ENCODE results near the gene CCDC40.
"Not testable (repeated sequence)": the region's sequence is repeated elsewhere in the genome, so short reads cannot be mapped to it uniquely, and the experiment has no call there.

Gene CCDC40

DNA sequence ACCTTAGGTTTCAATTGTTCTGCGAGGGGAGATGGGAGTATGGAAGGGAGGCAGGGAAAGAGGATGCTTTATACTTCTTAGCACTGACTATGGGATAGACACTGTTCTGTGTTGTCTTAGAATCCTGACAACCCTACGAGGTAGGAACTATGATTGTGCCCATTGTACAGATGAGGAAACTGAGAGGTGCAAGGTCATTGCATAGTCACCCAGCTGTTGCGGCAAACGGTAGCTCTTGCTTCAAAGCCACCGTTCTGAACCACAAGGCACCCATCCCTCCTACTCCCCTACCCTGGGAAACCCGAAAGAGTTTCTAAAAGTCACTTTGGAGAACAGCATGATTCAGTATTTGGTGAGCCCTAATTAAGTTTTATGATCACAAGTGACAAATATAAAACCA lies 7.5 kb downstream of the CCDC40 start:
- no peak for DNase-seq (ENCODE audit: low read depth in 2 of 3, low spot score in 1 of 3)

DNA sequence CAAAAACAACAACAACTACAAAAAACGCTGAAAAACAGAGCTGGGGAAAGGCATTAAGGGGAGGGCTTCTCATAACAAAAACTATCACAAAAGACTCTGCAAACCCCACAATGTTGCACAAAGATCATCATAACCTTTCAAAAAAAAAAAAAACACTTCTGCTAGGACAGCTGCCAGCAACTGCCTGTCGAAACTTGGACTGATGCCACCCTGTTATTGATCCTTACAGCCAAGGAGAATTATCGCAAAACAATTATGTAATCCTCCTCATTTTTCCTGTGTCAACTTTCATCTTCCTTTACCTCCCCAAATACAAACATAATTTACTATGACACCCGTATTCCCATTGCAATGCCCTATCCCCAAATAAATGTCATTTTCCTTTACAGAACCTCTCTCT lies 9.3 kb downstream of the CCDC40 start:
- no peak for DNase-seq (ENCODE audit: low read depth in 2 of 3, low spot score in 1 of 3)

DNA sequence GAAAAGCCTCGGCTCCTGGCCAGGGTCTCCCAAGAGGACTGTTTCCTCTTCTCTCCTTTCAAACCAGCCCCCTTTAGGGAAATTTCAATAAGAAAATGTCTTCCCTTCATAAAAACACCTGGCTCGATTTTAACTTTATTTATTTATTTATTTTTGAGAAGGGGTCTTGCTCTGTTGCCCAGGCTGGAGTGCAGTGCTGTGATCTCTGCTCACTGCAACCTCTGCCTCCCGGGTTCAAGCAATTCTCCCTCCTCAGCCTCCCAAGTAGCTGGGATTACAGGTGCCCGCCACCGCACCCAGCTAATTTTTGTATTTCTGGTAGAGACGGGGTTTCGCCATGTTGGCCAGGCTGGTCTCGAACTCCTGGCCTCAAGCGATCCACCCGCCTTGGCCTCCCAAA lies 10.3 kb downstream of the CCDC40 start:
- not testable (repeated sequence) for DNase-seq (ENCODE audit: low read depth in 2 of 3, low spot score in 1 of 3)

- no peak for DNase-seq (ENCODE audit: low read depth in 2 of 3, low spot score in 1 of 3)
Measured at GRCh38 chr17:80047176-80047575, 10.7 kb downstream of the CCDC40 start.

- no peak for DNase-seq (ENCODE audit: low read depth in 2 of 3, low spot score in 1 of 3)
Measured at GRCh38 chr17:80049986-80050385, 13.5 kb downstream of the CCDC40 start.

- DNase-seq (ENCODE audit: low read depth in 2 of 3, low spot score in 1 of 3): no peak
Measured at GRCh38 chr17:80050706-80051105, 14.3 kb downstream of the CCDC40 start.

GRCh38 chr17:80051681-80052080 lies 15.2 kb downstream of the CCDC40 start:
- DNase-seq (ENCODE audit: low read depth in 2 of 3, low spot score in 1 of 3): no peak

DNA sequence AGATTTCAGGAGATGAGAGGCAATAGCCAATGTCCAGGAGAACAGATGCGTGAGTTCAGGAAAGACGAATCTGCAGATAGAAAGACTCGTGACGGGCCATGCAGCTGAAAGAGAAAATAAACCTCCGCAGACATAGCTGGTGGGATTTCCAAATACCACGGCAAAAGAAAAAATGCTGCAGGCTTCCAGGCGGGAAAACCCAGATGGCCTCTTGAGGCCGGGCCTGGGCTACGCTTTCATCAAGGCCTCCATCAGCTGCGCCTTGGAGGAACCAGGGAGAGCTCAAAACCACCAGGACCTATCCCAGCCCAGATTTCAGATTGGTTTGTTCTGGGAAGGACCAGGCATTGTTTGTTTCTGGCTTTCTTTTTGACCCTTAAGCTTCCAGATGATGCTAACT lies 16.7 kb downstream of the CCDC40 start:
- DNase-seq (ENCODE audit: low read depth in 2 of 3, low spot score in 1 of 3): no peak

- no peak for DNase-seq (ENCODE audit: low read depth in 2 of 3, low spot score in 1 of 3)
Measured at GRCh38 chr17:80055597-80055996, 19.2 kb downstream of the CCDC40 start.

DNA sequence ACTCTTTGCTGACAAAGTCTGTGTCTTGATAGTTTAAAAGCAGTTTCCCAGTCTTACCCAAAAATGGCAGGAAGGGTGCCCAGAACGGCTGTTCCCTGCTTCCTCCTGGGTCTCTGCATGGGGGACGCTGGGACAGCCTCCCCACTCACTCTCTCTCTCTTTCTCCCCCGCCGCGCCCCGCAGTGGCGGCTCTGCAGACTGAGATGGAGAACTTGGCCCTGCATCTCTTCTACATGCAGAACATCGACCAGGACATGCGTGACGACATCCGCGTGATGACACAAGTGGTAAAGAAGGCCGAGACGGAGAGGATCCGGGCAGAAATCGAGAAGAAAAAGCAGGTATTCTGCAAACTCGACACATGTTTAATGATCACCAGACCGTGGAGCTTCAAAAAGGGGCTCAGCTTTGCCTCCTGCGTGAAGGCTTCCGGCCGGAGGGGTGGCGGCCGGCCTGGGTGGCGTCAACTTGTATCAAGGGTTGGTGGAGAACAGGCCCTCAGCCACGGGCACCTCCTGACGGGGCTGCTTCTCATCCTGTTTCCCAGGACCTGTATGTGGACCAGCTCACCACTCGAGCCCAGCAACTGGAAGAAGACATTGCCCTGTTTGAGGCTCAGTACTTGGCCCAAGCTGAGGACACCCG lies 22.0 kb downstream of the CCDC40 start:
- no peak for DNase-seq (ENCODE audit: low read depth in 2 of 3, low spot score in 1 of 3)

GRCh38 chr17:80060644-80061043 lies 24.2 kb downstream of the CCDC40 start:
- no peak for DNase-seq (ENCODE audit: low read depth in 2 of 3, low spot score in 1 of 3)

- no peak for DNase-seq (ENCODE audit: low read depth in 2 of 3, low spot score in 1 of 3)
Measured at GRCh38 chr17:80061421-80061820, 25.0 kb downstream of the CCDC40 start.

DNA sequence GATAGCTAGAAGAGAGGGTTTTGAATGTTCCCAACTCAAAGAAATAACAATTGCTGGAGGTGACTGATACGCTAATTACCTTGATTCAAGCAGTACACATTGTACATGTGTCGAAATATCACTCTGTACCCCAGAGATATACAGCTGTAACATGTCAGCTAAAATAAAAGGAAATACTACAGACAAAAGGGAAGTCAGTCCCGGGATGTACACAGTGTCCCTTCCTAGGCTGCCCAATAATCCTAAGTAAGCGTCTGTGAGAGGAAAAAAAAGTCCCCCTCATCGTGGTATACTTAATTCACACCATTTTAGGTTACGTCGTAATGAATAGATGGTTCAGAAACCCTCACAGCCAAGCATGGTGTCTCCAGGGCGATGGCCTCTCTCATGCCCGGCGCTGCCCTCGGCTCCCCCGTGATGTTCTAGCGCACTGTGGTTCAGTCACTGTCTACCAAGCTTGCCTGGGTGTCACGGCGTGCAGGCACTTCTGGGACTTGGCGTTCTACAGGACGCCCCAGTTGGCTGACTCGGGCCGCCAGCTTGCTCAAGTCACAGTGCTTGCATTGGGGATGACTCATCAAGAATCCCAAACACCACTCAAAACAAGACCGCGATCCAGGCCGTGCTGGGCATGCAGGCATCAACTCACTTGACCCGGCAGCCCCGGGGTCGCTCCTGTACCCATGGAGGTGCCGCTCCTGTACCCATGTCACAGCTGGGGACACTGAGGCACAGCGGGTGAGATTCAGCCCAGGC lies 27.6 kb downstream of the CCDC40 start:
- DNase-seq (ENCODE audit: low read depth in 2 of 3, low spot score in 1 of 3): no peak

DNA sequence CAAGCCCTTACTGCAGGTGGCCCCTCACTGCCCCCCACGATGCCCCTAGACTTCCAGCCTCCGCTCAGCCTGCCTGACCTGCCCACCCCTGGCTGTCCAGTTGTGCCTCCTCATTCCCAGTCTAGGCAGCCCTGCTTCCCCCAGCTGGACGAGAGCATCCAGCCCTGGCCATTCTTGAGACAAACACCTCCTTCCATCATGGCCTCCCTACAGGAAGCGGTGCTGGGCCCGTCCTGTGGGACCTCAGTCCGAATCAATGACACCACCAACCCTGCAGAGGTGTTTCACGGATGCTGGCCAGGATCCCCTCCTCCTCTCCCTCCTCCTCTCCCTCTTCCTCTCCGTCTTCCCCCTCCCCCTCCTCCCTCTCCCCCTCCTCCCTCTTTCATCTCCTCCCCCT lies 28.3 kb downstream of the CCDC40 start:
- no peak for DNase-seq (ENCODE audit: low read depth in 2 of 3, low spot score in 1 of 3)

GRCh38 chr17:80065478-80066170 lies 29.2 kb downstream of the CCDC40 start:
- no peak for DNase-seq (ENCODE audit: low read depth in 2 of 3, low spot score in 1 of 3)

DNA sequence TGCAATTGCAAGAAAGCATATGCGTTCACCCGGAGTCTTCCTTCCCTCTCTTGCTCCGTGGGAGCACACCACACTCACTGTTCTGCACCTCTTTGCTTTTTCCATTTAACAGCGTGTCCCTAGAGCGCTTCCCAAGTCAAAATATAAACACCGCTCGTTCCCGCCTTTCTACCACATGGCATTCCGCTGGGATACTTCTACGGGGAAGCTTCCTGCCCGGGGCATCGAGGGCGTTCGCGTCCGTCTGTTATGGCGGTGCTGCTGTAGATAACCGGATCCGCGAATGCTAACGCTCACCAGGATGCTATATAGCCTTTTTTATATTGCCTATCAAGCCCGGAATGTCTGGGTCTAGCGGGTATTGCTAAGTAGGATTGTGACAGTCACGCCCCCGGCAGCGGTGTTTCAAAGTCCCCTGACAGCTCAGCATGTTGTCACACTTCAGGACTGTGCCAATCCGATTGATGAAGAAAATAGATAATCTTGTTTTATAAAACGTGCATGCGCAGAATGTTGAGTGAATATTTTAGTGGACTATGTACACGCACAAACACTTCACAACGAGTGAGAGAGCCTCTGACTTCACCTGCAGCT lies 31.0 kb downstream of the CCDC40 start:
- no peak for DNase-seq (ENCODE audit: low read depth in 2 of 3, low spot score in 1 of 3)

DNA sequence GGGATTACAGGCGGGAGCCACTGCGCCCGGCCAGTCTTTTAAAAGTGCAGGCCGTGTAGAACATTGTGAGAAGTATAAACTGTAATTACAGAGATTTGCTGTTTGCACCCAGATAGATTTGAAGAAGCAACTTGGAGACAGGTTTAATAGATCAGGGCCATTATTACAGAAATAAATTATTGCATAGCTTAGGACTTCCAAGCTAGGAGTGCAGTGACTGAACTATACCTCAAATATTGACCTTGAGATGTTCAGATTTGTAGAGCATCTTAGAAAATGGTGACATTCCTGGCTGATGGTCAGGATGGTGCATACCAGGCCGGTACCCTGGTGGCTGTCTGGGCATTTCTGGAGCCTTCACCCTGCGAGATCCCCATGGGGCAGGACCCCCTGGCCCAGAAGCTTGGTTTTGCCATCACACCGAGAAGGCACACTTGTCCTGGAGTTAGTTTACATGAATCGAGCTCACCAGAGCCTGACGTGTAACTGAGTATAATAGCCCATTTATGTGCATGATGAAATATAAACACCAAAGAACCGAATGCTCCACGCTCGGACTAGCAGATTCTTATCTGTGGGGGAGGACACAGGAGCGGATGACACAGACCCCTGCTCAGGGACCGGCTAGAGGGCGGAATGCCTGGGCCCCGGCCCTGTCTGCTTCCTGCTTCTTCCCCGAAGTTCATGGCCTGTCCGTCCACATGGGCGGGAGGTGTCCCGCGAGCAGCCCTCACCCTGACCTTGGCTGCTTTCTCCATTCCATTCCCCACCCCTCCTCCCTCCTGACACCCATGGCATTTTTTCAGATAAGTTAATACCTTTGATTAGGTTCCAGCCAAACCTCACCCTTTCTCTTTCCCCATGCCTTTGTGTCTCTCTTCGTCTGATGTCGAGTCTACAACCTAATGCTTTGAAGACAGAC lies 32.1 kb downstream of the CCDC40 start:
- DNase-seq (ENCODE audit: low read depth in 2 of 3, low spot score in 1 of 3): no peak

DNA sequence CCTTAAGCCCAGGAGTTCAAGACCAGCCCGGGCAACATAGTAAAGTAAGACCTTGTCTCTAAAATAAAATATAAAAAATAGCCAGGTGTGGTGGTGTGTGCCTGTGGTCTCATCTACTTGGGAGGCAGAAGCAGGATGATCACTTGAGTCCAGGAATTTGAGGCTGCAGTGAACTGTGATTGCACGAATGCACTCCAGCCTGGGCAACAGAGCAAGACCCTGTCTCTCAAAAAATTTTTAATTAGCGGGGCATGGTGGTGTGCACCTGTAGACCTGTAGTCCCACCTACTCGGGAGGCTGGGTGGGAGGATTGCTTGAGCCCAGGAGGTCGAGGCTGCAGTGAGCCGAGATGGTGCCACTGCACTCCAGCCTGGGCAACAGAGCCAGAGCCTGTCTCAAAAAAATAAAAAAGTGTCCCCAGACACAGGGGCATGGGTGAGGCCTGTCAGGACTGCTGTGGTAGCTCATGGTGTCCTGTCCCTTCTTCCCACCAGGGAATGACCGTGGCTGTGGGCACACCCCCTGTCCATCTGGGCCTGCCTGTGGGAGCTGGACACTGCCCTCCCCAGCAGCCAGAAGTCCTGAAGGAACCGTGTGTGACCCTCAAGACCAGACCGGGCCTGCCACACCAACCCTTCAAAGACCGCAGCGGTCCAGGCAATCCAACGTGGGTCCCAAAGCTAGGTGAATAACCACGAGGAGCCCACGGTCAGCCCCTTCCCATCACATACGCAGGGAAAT lies 34.1 kb downstream of the CCDC40 start:
- no peak for DNase-seq (ENCODE audit: low read depth in 2 of 3, low spot score in 1 of 3)

DNA sequence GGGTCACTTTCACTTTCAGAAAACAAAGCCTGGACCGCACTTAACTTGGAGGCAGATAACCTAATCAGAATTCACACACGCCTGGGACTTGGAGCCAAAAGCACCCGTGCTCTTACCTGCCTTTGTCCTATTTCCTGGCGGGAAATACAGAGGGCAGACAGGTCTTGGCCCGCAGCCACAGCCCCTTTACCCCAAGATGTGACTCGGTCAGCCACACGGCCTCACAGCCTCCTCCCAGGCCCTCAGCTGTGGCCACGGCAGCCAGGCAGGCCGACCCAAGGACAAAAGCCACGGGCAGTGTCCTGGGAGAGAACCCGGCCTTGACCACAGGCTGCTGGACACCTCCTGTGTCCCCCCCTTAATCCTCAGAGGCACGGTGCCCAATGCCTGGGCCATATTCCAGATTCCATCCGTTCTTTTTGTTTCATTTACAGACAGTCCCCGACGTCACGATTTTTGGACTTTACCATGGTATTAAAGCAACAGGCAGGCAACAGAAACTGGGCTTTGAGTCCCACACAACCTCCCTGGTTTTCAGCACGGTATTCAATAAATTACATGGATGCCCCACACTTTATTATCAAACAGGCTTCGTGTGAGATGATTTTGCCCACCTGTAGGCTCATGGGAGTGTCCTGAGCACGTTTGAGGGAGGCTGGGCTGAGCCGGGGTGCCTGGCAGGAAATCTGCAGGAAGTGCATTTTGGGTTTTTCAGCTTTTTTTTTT lies 34.8 kb downstream of the CCDC40 start:
- DNase-seq (ENCODE audit: low read depth in 2 of 3, low spot score in 1 of 3): no peak

DNA sequence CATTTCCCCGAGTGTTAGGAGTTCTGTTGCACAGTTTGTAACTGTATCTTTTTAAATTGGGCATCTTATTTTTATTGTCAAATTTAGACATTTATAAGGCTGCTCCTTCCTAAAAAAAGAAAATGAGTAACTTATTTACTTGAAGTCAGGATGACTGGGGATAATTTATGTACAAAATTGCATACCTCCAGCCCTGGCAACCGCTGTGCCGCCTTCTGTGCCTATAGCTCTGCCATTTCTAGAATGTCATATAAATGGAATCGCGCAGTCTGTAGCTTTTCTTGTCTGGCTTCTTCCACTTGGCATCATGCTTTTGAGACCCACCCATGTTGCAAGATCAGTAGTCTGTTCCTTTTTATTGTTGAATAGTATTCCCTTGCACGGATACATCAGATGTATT lies 36.0 kb downstream of the CCDC40 start:
- no peak for DNase-seq (ENCODE audit: low read depth in 2 of 3, low spot score in 1 of 3)
